Measurements from ENCODE around the gene KCNA3.

DNA sequence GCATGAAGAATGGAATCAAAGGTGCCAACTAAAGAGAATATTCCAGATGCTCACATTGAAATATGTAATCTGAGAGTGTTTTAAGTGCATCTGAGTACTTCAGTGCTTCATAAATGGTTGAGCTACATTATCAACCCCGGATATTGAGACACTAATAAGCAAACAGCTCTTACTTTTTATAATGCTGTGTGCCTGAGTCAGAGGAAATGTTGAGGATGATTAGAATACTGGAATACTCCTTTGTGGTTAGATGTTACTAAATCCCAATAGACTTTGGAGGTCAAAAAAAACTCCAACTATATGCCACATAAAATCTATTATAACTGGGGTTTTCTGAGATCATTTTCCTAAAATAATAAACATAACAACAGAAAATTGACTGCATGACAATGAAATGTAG is 12.5 kb upstream of the KCNA3 start:
- TF ChIP-seq, protein P1, sequence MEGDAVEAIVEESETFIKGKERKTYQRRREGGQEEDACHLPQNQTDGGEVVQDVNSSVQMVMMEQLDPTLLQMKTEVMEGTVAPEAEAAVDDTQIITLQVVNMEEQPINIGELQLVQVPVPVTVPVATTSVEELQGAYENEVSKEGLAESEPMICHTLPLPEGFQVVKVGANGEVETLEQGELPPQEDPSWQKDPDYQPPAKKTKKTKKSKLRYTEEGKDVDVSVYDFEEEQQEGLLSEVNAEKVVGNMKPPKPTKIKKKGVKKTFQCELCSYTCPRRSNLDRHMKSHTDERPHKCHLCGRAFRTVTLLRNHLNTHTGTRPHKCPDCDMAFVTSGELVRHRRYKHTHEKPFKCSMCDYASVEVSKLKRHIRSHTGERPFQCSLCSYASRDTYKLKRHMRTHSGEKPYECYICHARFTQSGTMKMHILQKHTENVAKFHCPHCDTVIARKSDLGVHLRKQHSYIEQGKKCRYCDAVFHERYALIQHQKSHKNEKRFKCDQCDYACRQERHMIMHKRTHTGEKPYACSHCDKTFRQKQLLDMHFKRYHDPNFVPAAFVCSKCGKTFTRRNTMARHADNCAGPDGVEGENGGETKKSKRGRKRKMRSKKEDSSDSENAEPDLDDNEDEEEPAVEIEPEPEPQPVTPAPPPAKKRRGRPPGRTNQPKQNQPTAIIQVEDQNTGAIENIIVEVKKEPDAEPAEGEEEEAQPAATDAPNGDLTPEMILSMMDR (IDR thresholded peaks at IDR 0.05), result no peak
- no peak for TF ChIP-seq POLR2A (IDR thresholded peaks at IDR 0.05)
